ENCODE results near the gene MYO16.

MYO16 gene

DNA sequence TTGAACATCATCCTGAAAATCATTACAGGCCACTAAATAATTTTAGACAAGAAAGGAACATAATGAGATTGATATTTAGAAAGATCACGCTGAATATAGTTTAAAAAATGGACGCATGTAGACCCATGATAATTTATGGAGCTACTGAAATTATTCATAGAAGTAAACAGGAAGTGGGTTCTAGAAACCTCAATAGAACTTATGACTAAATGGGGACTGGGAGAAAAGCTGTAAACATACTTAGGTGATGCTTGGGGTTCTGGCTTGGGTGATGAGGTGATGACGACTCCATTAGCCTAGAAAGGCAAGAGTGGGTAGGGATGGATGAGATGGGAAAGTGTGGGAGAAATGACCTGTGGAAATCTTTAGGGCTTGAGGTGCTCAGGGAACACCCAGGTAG, 484.0 kb downstream of the MYO16 start:
- Histone ChIP-seq H3K9me3 (ENCODE audit: control insufficient read depth, low read length) (no peaks in the 10 kb centered on the region), H3K4me1 (ENCODE audit: control insufficient read depth, insufficient read depth, low read length) (no peaks in the 10 kb centered on the region), H3K4me3 (ENCODE audit: insufficient read depth, low read depth, low read length) (no peak overlapping the region), H3K36me3 (ENCODE audit: control insufficient read depth, insufficient read depth, low read length) (no peaks in the 10 kb centered on the region), H3K27ac (ENCODE audit: insufficient read depth, low read depth, low read length, poor library complexity, severe bottlenecking) (no peak overlapping the region), H3K27me3 (ENCODE audit: control insufficient read depth, insufficient read depth, low read length, poor library complexity, severe bottlenecking) (no peaks in the 10 kb centered on the region)
- WGBS, 2 experiments, result 93 to 94% methylated on average over 3 of the region's 3 CpGs

DNA sequence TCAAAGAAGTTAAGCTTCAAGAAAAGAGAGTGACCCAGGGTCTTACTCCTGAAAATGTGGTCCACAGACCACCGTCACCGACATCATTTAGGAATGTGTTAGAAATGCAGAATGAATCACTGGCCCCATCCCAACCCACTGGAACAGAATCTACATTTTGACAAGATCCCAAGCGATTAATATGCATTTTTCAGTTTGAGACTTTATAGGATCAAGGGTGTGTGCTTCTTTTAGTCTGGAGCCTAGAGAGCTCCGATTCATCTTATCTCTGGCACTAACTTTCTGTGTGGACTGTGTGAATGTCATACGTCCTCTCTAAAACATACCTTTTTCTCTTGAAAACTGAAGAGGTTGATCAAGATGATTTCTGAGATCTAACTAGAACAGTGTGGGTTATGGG, 484.8 kb downstream of the MYO16 start:
- H3K4me1 ChIP-seq (ENCODE audit: control insufficient read depth, insufficient read depth, low read length), result no peaks in the 10 kb centered on the region
- H3K4me3 ChIP-seq (ENCODE audit: insufficient read depth, low read depth, low read length), result no peak overlapping the region
- H3K27me3 ChIP-seq (ENCODE audit: control insufficient read depth, insufficient read depth, low read length, poor library complexity, severe bottlenecking), result no peaks in the 10 kb centered on the region
- no peaks in the 10 kb centered on the region for H3K36me3 ChIP-seq (ENCODE audit: control insufficient read depth, insufficient read depth, low read length)
- no peak overlapping the region for H3K27ac ChIP-seq (ENCODE audit: insufficient read depth, low read depth, low read length, poor library complexity, severe bottlenecking)
- H3K9me3 ChIP-seq (ENCODE audit: control insufficient read depth, low read length), result no peaks in the 10 kb centered on the region
- 92 to 93% methylated on average over 4 to 5 of the region's 5 CpGs for WGBS, 2 experiments

DNA sequence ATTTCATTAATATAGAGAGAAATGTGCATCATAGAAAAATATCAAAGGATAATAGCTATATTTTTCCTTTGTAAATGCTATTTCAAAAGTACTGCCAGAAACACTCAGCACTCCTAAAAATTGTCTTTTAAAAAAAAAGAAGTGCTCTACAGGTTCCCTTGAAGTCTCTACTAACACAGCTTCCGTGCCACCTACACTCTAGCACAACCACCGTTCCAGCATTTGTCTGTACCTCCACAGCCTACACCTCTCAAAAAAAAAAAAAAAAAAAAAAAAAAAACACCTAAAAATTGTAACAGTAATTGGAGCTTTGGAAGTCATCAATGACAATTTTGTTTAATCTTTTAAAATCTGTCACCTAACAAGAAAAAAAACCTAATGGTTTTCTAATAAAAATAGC, 485.6 kb downstream of the MYO16 start:
- Histone ChIP-seq H3K27me3 (ENCODE audit: control insufficient read depth, insufficient read depth, low read length, poor library complexity, severe bottlenecking) (no peaks in the 10 kb centered on the region), H3K4me1 (ENCODE audit: control insufficient read depth, insufficient read depth, low read length) (no peaks in the 10 kb centered on the region), H3K4me3 (ENCODE audit: insufficient read depth, low read depth, low read length) (no peak overlapping the region), H3K27ac (ENCODE audit: insufficient read depth, low read depth, low read length, poor library complexity, severe bottlenecking) (no peak overlapping the region), H3K9me3 (ENCODE audit: control insufficient read depth, low read length) (no peaks in the 10 kb centered on the region), H3K36me3 (ENCODE audit: control insufficient read depth, insufficient read depth, low read length) (no peaks in the 10 kb centered on the region)
- 95% methylated on average over 2 of the region's 2 CpGs; no CpG with 5 or more reads in 1 of the 2 experiments for WGBS, 2 experiments

DNA sequence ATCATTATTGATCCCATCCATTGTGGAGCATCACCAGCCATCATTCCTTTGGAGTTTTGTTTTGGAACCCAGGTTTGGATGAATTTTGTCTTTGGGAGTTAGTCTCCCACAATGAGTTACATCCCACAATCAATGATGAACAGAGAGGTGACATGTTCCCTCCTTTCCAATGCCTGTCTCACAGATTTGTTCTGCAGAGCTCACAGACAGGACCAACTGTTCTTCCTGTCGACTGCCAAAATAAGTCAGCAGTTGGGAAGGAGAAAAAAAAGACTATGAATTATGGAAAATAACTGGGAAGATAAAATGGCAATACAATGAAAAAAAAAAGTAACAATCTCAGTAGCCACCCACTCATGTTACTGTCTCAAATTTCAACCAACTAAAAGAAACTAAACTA, 489.1 kb downstream of the MYO16 start:
- WGBS, 2 experiments, result 91 to 92% methylated on average over 1 of the region's 1 CpG
- no peaks in the 10 kb centered on the region for H3K4me1 ChIP-seq (ENCODE audit: control insufficient read depth, insufficient read depth, low read length)
- no peak overlapping the region for H3K4me3 ChIP-seq (ENCODE audit: insufficient read depth, low read depth, low read length)
- no peaks in the 10 kb centered on the region for H3K9me3 ChIP-seq (ENCODE audit: control insufficient read depth, low read length)
- no peaks in the 10 kb centered on the region for H3K27me3 ChIP-seq (ENCODE audit: control insufficient read depth, insufficient read depth, low read length, poor library complexity, severe bottlenecking)
- H3K27ac ChIP-seq (ENCODE audit: insufficient read depth, low read depth, low read length, poor library complexity, severe bottlenecking), result no peak overlapping the region
- no peaks in the 10 kb centered on the region for H3K36me3 ChIP-seq (ENCODE audit: control insufficient read depth, insufficient read depth, low read length)

DNA sequence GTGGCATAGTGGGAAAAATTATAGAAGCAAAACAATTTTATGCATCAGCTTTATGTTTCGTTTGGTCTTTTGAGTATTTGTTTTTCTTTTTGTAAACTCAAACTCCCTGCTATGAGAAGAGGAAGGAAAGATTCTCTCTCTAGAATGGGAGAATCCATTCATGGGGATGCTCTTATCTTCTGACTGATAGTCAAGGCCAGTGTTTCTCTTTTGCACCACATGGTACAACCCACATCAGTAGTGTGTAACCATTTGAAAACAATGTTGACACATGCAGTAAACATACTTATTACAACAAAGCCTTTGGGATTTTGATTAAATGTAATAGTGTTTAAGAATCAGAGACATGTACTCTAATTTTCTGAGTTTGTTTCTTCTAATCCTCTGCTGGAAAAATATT, 490.5 kb downstream of the MYO16 start:
- Histone ChIP-seq H3K4me3 (ENCODE audit: insufficient read depth, low read depth, low read length) (no peak overlapping the region), H3K4me1 (ENCODE audit: control insufficient read depth, insufficient read depth, low read length) (peaks cover 3% of the 10 kb centered on the region), H3K9me3 (ENCODE audit: control insufficient read depth, low read length) (no peaks in the 10 kb centered on the region), H3K27me3 (ENCODE audit: control insufficient read depth, insufficient read depth, low read length, poor library complexity, severe bottlenecking) (no peaks in the 10 kb centered on the region), H3K36me3 (ENCODE audit: control insufficient read depth, insufficient read depth, low read length) (no peaks in the 10 kb centered on the region), H3K27ac (ENCODE audit: insufficient read depth, low read depth, low read length, poor library complexity, severe bottlenecking) (no peak overlapping the region)
- WGBS, 2 experiments, result 63 to 90% methylated on average over 1 of the region's 1 CpG

DNA sequence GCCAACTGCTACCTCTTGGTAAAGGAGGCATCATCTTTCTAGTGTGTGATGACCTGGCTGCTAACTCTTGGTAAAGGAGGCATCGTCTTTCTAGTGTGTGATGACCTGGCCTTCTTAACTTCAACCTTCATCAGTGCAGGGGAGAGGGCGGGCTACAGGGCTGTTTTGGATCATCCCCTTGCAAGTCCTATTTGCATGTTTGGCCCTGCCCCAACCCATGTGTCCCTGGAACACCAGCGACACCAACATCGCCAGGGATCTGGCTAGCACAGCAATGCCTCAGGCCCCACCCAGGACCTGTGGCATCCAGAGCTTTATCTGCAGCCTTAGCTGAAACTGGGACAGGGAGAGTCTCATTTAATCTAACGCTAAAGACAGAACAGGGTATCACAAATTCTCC, 492.4 kb downstream of the MYO16 start:
- Histone ChIP-seq H3K9me3 (ENCODE audit: control insufficient read depth, low read length) (no peaks in the 10 kb centered on the region), H3K4me1 (ENCODE audit: control insufficient read depth, insufficient read depth, low read length) (peaks cover 3% of the 10 kb centered on the region), H3K4me3 (ENCODE audit: insufficient read depth, low read depth, low read length) (no peak overlapping the region), H3K36me3 (ENCODE audit: control insufficient read depth, insufficient read depth, low read length) (no peaks in the 10 kb centered on the region), H3K27me3 (ENCODE audit: control insufficient read depth, insufficient read depth, low read length, poor library complexity, severe bottlenecking) (no peaks in the 10 kb centered on the region), H3K27ac (ENCODE audit: insufficient read depth, low read depth, low read length, poor library complexity, severe bottlenecking) (no peak overlapping the region)
- 93 to 94% methylated on average over 5 of the region's 5 CpGs for WGBS, 2 experiments

DNA sequence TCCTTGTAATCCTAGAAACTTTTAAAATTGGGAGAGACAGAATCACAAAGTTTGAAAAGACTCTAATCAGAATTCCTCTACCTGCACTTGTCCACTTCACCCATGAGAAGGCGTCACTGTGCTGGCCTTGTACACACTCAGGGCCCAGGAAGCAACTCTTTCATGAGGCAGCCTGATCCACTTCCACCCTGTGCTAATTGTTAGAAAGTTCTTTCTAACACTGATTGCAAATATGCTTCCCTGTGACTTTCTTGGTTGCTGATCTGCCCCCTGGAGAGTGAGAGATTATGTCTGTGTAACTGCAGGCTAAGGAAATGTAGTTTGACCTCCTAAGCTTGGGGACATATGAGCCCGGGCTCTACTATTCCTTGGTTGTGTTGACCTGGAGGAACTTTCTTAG, 494.6 kb downstream of the MYO16 start:
- H3K4me3 ChIP-seq (ENCODE audit: insufficient read depth, low read depth, low read length), result no peak overlapping the region
- no peak overlapping the region for H3K27ac ChIP-seq (ENCODE audit: insufficient read depth, low read depth, low read length, poor library complexity, severe bottlenecking)
- no peaks in the 10 kb centered on the region for H3K9me3 ChIP-seq (ENCODE audit: control insufficient read depth, low read length)
- H3K4me1 ChIP-seq (ENCODE audit: control insufficient read depth, insufficient read depth, low read length), result peaks cover 3% of the 10 kb centered on the region
- 80 to 81% methylated on average over 2 of the region's 2 CpGs for WGBS, 2 experiments
- no peaks in the 10 kb centered on the region for H3K27me3 ChIP-seq (ENCODE audit: control insufficient read depth, insufficient read depth, low read length, poor library complexity, severe bottlenecking)
- no peaks in the 10 kb centered on the region for H3K36me3 ChIP-seq (ENCODE audit: control insufficient read depth, insufficient read depth, low read length)

DNA sequence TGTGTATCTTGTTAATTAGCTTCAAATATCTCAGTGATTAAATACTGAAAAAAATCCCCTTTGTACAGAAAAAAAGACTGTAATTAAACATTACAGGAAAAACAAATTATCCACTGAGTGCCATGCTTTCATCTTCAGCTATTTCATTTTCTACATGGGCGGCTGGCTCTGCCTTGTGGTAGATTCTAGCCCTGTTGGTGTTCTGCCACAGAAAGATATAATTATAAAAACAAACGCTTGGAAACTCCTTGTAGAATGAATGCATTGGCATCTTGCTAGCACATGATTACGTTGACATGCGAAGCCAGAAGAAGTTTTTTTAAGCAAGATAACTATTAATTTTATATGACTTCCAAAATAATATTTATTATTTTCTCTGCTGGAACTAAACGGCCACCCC, 496.8 kb downstream of the MYO16 start:
- no peaks in the 10 kb centered on the region for H3K9me3 ChIP-seq (ENCODE audit: control insufficient read depth, low read length)
- no peaks in the 10 kb centered on the region for H3K36me3 ChIP-seq (ENCODE audit: control insufficient read depth, insufficient read depth, low read length)
- 93 to 100% methylated on average over 4 to 5 of the region's 5 CpGs for whole genome bisulfite sequencing, 2 experiments
- no peaks in the 10 kb centered on the region for H3K27me3 ChIP-seq (ENCODE audit: control insufficient read depth, insufficient read depth, low read length, poor library complexity, severe bottlenecking)
- H3K4me1 ChIP-seq (ENCODE audit: control insufficient read depth, insufficient read depth, low read length), result peaks cover 7% of the 10 kb centered on the region
- no peak overlapping the region for H3K27ac ChIP-seq (ENCODE audit: insufficient read depth, low read depth, low read length, poor library complexity, severe bottlenecking)
- H3K4me3 ChIP-seq (ENCODE audit: insufficient read depth, low read depth, low read length), result no peak overlapping the region

DNA sequence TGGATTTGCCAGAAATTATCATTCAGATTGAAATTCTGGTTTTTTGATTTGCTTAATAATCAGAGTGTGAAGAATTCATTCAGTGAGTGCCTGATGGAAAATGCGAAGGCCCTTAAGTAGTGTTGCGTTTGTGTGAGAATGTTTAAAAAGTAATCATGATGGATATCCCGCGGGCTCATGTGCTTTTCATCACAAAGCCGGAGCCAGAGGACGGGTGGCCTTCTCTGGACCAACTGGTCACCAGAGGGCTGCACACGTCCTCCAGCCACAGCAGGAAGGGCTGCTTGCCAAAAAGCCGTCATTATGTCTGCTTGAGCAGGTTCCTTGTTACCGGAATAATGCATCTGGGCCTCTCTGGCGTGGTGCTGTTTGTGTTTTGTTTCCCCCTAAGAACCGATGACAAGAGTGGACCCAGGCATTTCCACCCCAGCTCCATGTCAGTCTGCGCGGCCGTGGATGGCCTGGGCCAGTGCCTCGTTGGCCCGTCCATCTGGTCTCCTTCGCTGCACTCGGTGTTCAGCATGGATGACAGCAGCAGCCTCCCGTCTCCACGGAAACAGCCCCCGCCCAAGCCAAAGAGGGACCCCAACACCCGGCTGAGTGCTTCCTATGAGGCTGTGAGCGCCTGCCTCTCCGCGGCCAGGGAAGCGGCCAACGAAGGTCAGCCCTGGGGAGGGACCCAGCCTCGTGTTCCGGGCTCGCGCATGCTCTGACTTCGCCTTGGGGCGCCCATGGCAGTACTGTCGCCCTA, 497.7 kb downstream of the MYO16 start:
- WGBS, 2 experiments, result 91 to 94% methylated on average over 34 of the region's 34 CpGs

DNA sequence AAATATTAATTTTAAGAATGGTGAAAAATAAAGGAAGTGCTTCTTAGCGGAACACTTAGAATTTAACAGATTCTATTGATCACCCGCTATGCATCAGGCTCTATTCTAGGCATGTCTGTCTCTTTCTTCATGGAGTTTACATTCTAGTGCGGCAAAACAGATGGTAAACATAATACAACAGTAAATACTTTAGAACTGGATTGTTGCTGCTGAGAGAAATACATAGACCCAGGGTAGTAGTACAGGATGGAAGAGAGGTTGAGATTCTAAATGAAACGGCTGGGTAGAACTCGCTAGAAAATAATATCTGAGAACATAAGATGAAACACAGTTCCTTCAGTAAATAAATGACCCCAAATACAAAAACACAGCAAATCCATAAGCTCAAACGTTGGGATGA, 498.7 kb downstream of the MYO16 start:
- peaks cover 10% of the 10 kb centered on the region for H3K4me1 ChIP-seq (ENCODE audit: control insufficient read depth, insufficient read depth, low read length)
- no peaks in the 10 kb centered on the region for H3K27me3 ChIP-seq (ENCODE audit: control insufficient read depth, insufficient read depth, low read length, poor library complexity, severe bottlenecking)
- no peaks in the 10 kb centered on the region for H3K36me3 ChIP-seq (ENCODE audit: control insufficient read depth, insufficient read depth, low read length)
- H3K4me3 ChIP-seq (ENCODE audit: insufficient read depth, low read depth, low read length), result no peak overlapping the region
- WGBS, 2 experiments, result 97 to 100% methylated on average over 4 to 5 of the region's 6 CpGs
- no peaks in the 10 kb centered on the region for H3K9me3 ChIP-seq (ENCODE audit: control insufficient read depth, low read length)
- H3K27ac ChIP-seq (ENCODE audit: insufficient read depth, low read depth, low read length, poor library complexity, severe bottlenecking), result no peak overlapping the region

More for the DNA sequence above, 497.7 kb downstream of the MYO16 start:
- no peaks in the 10 kb centered on the region for H3K9me3 ChIP-seq (ENCODE audit: control insufficient read depth, low read length)
- no peak overlapping the region for H3K4me3 ChIP-seq (ENCODE audit: insufficient read depth, low read depth, low read length)
- no peaks in the 10 kb centered on the region for H3K36me3 ChIP-seq (ENCODE audit: control insufficient read depth, insufficient read depth, low read length)
- no peaks in the 10 kb centered on the region for H3K27me3 ChIP-seq (ENCODE audit: control insufficient read depth, insufficient read depth, low read length, poor library complexity, severe bottlenecking)
- H3K27ac ChIP-seq (ENCODE audit: insufficient read depth, low read depth, low read length, poor library complexity, severe bottlenecking), result no peak overlapping the region
- H3K4me1 ChIP-seq (ENCODE audit: control insufficient read depth, insufficient read depth, low read length), result peaks cover 10% of the 10 kb centered on the region

All from ectodermal cell (in vitro differentiated cells).